ENCODE measurements around the gene NAA50.

- TF ChIP-seq POLR2A (IDR thresholded peaks at IDR 0.05; ENCODE audit: low read depth, low read length) = no peak
- no peak for TF ChIP-seq POLR2AphosphoS5 (IDR thresholded peaks at IDR 0.05; ENCODE audit: low read depth, low read length)
- no peak for TF ChIP-seq TAF1 (IDR thresholded peaks at IDR 0.05; ENCODE audit: borderline replicate concordance, low read depth, low read length)
These were observed 61.7 kb downstream of the NAA50 start for GRCh38 chr3:113684271-113684819.
